ENCODE data around the gene FOXO6. TPM values are rescaled to one million over a fixed set of nuclear protein-coding genes. Genes with fewer than 3 reads are reported as not detected.

FOXO6 gene
- total and polyA plus RNA-seq, 2 of the 13 experiments (the other 11 are each of a cell fraction or from before 2014, with no cell fraction given), result 0.13 TPM; not detected in 1

- H3K27me3 ChIP-seq (ENCODE audit: control insufficient read depth in 1 of 2, insufficient read depth in 2 of 2, low read length in 2 of 2), result peaks cover 4 to 42% of the 10 kb centered on the region in 2 experiments; a peak in 4 of 5 replicates
- no peak overlapping the region for H3K9ac ChIP-seq (ENCODE audit: insufficient read depth, low read depth, low read length)
- no peak for TF ChIP-seq TFDP2 (CRISPR knock-in tag; IDR thresholded peaks at IDR 0.05)
- TF ChIP-seq ARID5B (CRISPR knock-in tag; IDR thresholded peaks at IDR 0.05), result no peak
- no peak for TF ChIP-seq ZNF672 (CRISPR knock-in tag; IDR thresholded peaks at IDR 0.05)
- no peak for TF ChIP-seq ZBTB46 (CRISPR knock-in tag; IDR thresholded peaks at IDR 0.05; ENCODE audit: borderline replicate concordance)
- no peak for TF ChIP-seq RORA (CRISPR knock-in tag; IDR thresholded peaks at IDR 0.05)
- no peak for TF ChIP-seq SMAD3 (CRISPR knock-in tag; IDR thresholded peaks at IDR 0.05)
- no peak for TF ChIP-seq AFF4 (CRISPR knock-in tag; IDR thresholded peaks at IDR 0.05)
- no peak for TF ChIP-seq ZNF33A (CRISPR knock-in tag; IDR thresholded peaks at IDR 0.05; ENCODE audit: borderline replicate concordance)
- TF ChIP-seq HNRNPH1 (optimal IDR thresholded peaks at IDR 0.05; ENCODE audit: low read depth, low read length), result no peak
- no peak for TF ChIP-seq ZNF496 (CRISPR knock-in tag; IDR thresholded peaks at IDR 0.05; ENCODE audit: insufficient replicate concordance)
- TF ChIP-seq TRAFD1 (CRISPR knock-in tag; IDR thresholded peaks at IDR 0.05; ENCODE audit: borderline replicate concordance), result no peak
- TF ChIP-seq PCBP2 (optimal IDR thresholded peaks at IDR 0.05; ENCODE audit: low read depth, low read length, poor library complexity, severe bottlenecking), result no peak
These were observed 18.5 kb downstream of the FOXO6 start for GRCh38 chr1:41379738-41380130.

More at GRCh38 chr1:41379738-41380130, 18.5 kb downstream of the FOXO6 start:
- DNase-seq (ENCODE audit: low spot score) (no peak), ATAC-seq (no peak), FAIRE-seq (no peak)
- Histone ChIP-seq H2AFZ (ENCODE audit: low read length) (no peak overlapping the region), H3K9me3 (ENCODE audit: low read length) (no peaks in the 10 kb centered on the region), H3K27ac (ENCODE audit: extremely low read length, insufficient read depth, low read length) (no peak overlapping the region), H3K4me3 (replicated peaks in 1 of 3; ENCODE audit: insufficient read depth in 1 of 3, low read depth in 2 of 3, low read length in 3 of 3) (no peak overlapping the region), H3K4me2 (ENCODE audit: low read depth, low read length) (no peak overlapping the region), H3K79me2 (ENCODE audit: insufficient read depth, low read length) (no peaks in the 10 kb centered on the region), H3K36me3 (replicated peaks in 1 of 2; ENCODE audit: control insufficient read depth in 1 of 2, insufficient read depth in 2 of 2, low read length in 2 of 2) (no peaks in the 10 kb centered on the region), H3K4me1 (ENCODE audit: insufficient read depth, low read length) (no peaks in the 10 kb centered on the region), H4K20me1 (ENCODE audit: insufficient read depth, low read length) (no peaks in the 10 kb centered on the region)
- intact Hi-C loops (cut with micrococcal nuclease; ENCODE audit: unreplicated experiment), result no loop called here
- ChIA-PET POLR2A (no interaction called here), CTCF (ENCODE audit: low intra/inter-chr PET ratio, low total read pairs) (no interaction called here)
- in situ Hi-C loops (cut with HindIII; ENCODE audit: extremely low pct_ligation_motif_present, low pct_unique_long_range_greater_than_20kb), result no loop called here
- WGBS (ENCODE audit: low lambda C conversion rate), result 38% methylated on average over 6 of the region's 6 CpGs
- BruUV-seq (replicated peaks), result no TSS peak

Data from HepG2 (cell line).